Activated T-cell treated with anti-CD3 and anti-CD28 coated beads, Interleukin-2, amount 50 U/mL, for 4 hours (primary cell): Measurements from ENCODE around the gene CNDP1. TPM values are rescaled to one million over a fixed set of nuclear protein-coding genes. Genes with fewer than 3 reads are reported as not detected.

Experiments used
- ATAC-seq, 2 donors: fragments of 200-7000 bp; cut with Tn5 transposase; one replicate each; pipeline ENCODE4 v1.10.0; 2021
- DNase-seq: peaks from one replicate; pipeline ENCODE4 v3.0.0-alpha.2; 2020
- H3K27me3 Mint-ChIP-seq: one replicate; pipeline ENCODE4 v1.8.0; 2021; ENCODE audit warnings: low read depth, mixed read lengths
- H3K36me3 Mint-ChIP-seq: one replicate; pipeline ENCODE4 v1.8.0; 2022; ENCODE audit warnings: mixed read lengths; ENCODE audit not compliant: insufficient read depth
- H3K4me1 Mint-ChIP-seq: one replicate; pipeline ENCODE4 v1.8.0; 2021; ENCODE audit warnings: low read depth, mixed read lengths
- H3K4me3 Mint-ChIP-seq: one replicate; pipeline ENCODE4 v1.8.0; 2021; ENCODE audit warnings: mild to moderate bottlenecking, moderate library complexity, mixed read lengths
- H3K9me3 Mint-ChIP-seq: one replicate; pipeline ENCODE4 v1.8.0; 2021; ENCODE audit warnings: mixed read lengths
- total RNA-seq, 3 donors: library from RNA; stranded (reverse); gene quantifications; one replicate each; pipeline ENCODE4 v1.2.1, GENCODE V29; 2021

CNDP1 gene
- total RNA-seq, 3 donors from 2014 or later: 0.15 to 0.49 (median 0.40) TPM

DNA sequence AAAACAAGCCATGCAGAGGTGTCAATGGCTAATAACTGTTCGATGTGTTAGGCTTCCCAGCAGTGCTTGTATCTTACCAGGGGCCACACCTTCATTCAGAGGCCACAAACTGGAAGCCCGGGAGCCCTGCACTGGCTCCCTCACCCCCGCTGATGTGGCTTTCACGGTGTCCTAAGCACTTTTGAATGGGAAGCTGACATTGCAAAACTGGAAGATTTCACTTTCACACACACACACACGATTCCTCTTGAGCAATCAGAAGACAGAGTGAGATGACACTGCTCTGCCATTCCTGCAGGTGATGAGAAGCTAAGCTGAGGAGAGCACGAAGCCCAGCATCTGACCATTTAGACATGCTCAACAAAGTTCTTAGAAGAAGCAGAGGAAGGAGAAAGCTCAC is 54.7 kb downstream of the CNDP1 start:
- no peak for ATAC-seq

DNA sequence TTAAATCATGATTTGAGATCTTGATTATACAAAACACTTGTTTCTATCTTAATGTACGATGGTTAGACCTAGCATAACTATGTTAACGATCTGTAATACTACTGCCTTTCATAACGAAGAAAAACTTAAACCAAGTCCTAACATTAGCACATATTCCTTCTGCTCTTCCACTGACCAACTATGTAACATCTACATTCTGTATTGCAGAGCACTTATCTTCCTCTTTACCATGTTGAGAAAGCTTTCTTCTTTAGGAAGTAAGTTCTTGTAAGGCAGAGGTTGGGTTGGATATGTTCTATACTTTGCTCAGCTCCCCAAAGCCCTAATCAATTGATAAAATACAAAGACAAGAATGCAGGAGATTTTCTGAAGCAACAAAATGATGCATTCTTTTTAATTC is 55.5 kb downstream of the CNDP1 start:
- H3K9me3 Mint-ChIP-seq: no peaks in the 10 kb centered on the region
- H3K27me3 Mint-ChIP-seq: peaks cover 12% of the 10 kb centered on the region
- H3K4me3 Mint-ChIP-seq: no peak overlapping the region
- peaks cover 10% of the 10 kb centered on the region for H3K4me1 Mint-ChIP-seq
- ATAC-seq (no peak), DNase-seq (no peak)
- H3K36me3 Mint-ChIP-seq: peaks cover 17% of the 10 kb centered on the region

More for the DNA sequence above, 54.7 kb downstream of the CNDP1 start:
- no peaks in the 10 kb centered on the region for H3K9me3 Mint-ChIP-seq
- H3K27me3 Mint-ChIP-seq: peaks cover 16% of the 10 kb centered on the region
- H3K4me3 Mint-ChIP-seq: no peak overlapping the region
- no peak for DNase-seq
- peaks cover 12% of the 10 kb centered on the region for H3K36me3 Mint-ChIP-seq
- H3K4me1 Mint-ChIP-seq: peaks cover 7% of the 10 kb centered on the region

DNA sequence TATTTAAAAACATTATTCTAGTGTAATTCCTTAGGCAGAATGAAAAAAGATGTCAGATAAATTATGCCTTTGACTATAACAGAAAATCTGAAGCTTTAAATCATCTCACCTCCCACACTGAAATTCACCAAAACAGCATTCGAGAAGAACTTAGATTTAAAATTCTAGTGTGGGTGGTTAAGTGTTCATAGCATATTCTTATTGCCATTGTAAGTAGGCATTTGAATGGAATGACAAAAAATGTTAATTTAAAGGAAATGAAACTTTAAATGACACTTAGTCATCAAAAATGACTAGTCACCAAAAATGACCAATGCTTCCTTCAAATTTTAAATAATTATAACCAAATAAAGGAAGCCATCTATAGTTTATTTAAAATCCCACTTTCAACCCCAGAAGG is 56.4 kb downstream of the CNDP1 start:
- ATAC-seq: no peak
- no peaks in the 10 kb centered on the region for H3K9me3 Mint-ChIP-seq
- no peak overlapping the region for H3K4me3 Mint-ChIP-seq
- H3K4me1 Mint-ChIP-seq: peaks cover 18% of the 10 kb centered on the region
- H3K27me3 Mint-ChIP-seq: peaks cover 8% of the 10 kb centered on the region
- no peak for DNase-seq
- peaks cover 25% of the 10 kb centered on the region for H3K36me3 Mint-ChIP-seq

DNA sequence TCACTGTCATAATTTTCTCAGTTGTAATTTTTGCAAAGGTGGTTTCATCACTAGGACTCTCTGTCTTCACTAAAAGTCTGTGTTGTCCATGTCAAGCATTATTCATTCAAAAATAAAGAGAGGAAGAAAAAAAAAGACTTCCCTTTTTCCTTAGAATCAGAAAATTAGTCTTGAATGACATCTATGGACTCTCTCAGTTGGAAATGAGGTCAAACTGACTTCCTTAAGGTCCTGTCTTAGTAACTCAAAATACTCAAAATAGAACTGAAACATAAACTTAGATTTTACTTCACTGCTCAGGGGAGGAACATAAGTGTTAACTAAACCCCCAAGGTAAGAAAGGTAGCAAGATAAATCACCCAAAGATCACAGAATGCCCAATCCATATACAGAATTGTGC is 61.1 kb downstream of the CNDP1 start:
- Mint-ChIP-seq H3K9me3 (no peaks in the 10 kb centered on the region), H3K36me3 (peaks cover 31% of the 10 kb centered on the region), H3K4me1 (peaks cover 40% of the 10 kb centered on the region), H3K4me3 (peak overlapping the region; percentile 47), H3K27me3 (no peaks in the 10 kb centered on the region)
- DNase-seq: no peak
- ATAC-seq: no peak

DNA sequence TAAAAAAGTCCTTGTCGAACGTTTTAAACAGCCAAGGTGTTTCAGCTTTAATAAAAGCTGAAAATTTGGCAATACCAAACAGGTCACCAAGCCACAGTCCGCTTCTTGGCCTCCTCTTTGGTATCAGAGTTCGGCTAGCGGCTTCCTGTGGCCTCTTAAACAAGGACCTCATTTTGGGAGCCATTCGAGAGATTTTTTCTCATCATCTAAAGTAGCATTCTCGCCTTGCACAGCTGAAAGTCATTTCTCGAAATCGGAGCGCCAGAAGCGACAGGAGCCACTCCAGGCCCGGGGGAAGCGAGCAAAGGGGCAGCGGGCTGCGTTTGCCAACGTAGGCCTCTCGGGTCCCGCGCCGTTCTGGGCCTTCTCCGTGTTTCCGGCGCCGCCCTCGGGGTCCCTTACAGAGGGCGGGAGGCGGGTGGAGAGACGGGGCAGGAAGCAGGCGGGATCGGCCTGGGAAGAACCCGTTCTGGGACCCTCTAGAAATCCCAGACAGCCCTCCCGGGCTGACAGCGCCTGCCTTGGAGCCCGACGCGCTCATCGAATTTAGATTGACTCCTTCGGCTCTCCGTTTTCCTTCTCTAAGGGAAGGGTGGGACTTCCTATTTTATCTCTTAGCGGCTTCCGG is 62.8 kb downstream of the CNDP1 start:
- Mint-ChIP-seq H3K4me1 (peaks cover 50% of the 10 kb centered on the region), H3K4me3 (peak overlapping the region; percentile 96), H3K27me3 (no peaks in the 10 kb centered on the region)

DNA sequence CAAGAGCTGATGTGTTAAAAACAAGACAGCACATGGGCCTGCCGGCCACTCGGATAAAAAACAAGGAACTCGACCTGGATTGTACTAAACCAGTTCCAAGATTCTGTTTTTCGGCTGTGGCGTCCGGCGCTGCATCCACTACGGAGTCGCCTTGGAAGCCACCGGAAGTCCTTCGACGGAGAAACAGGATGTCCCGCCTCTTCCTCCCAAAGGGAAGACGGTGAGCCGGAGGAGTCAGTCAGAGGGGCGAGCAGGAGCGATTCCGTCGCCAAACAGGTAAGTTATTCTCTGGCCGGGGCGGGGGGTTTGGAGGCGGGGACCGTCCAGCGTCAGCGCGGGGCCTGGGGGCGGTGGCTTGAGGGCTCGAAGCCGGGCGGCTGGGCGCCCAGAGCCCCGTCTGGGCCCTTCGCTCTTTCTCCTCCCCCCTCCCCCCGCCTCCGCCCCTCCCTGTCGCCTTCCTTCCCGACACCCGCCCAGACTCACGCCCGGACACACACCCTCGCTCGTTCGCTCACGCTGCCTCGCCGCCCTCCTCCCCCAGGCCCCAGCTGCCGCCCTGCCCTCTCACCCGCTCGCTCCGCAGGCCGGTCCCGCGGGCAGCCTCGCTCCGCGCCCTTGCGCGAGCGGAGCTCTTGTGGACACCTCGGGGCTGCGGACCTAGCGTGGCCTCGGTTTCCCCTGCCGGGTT is 63.5 kb downstream of the CNDP1 start, which contains the start of gene ZNF407:
Gene ZNF407 (plus strand): TSS at position 209 of the 688 bp plus-strand sequence. CDS start 33,150 bp downstream, outside the sequence.
- peaks cover 53% of the 10 kb centered on the region for H3K4me1 Mint-ChIP-seq
- peaks cover 35% of the 10 kb centered on the region for H3K36me3 Mint-ChIP-seq
- H3K27me3 Mint-ChIP-seq: no peaks in the 10 kb centered on the region
- DNase-seq (peak; percentile 77), ATAC-seq (peak; percentile 85 to 87)
- H3K9me3 Mint-ChIP-seq: no peaks in the 10 kb centered on the region
- peak within 1 kb of the TSS; percentile 96 for H3K4me3 Mint-ChIP-seq

More for the DNA sequence above, 62.8 kb downstream of the CNDP1 start:
- ATAC-seq: peak; percentile 50 to 51
- H3K9me3 Mint-ChIP-seq: no peaks in the 10 kb centered on the region
- H3K36me3 Mint-ChIP-seq: peaks cover 36% of the 10 kb centered on the region
- DNase-seq: peak; percentile 61

DNA sequence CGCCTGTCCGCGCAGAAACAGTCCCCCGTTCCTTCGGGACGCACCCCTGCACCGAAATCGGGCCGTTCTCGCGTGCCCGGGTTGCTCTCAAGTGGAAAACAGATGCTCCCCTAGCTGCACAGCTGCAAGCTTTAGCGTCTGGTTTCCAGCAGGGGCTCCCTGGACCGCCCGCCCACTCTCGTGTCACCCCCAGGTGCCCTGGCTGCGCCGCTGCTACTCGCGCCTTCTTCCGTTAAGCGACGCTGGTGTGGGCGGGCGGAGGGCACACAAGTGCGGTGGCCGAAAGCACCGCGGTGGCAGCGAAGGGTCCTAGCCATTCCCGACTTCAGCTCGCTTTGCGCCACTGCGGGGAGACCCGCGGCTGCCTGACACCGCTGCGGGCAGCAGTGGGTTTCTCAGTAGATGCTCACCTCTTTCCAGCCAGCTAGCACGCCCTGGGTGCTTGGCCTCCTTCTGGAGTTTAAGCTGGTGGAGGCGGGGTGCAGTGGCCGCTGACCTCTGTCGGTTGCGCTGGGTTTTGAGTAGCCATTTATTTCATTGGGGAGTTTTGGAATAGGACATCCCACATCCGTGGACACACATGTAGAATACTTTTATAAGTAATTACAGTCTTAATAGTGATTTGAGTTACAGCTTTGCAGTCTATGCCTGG is 64.2 kb downstream of the CNDP1 start:
- ATAC-seq: peak; percentile 50 to 64
- Mint-ChIP-seq H3K4me1 (peaks cover 54% of the 10 kb centered on the region), H3K27me3 (no peaks in the 10 kb centered on the region), H3K4me3 (peak overlapping the region; percentile 96), H3K9me3 (no peaks in the 10 kb centered on the region), H3K36me3 (peaks cover 28% of the 10 kb centered on the region)
- DNase-seq: peak; percentile 48

DNA sequence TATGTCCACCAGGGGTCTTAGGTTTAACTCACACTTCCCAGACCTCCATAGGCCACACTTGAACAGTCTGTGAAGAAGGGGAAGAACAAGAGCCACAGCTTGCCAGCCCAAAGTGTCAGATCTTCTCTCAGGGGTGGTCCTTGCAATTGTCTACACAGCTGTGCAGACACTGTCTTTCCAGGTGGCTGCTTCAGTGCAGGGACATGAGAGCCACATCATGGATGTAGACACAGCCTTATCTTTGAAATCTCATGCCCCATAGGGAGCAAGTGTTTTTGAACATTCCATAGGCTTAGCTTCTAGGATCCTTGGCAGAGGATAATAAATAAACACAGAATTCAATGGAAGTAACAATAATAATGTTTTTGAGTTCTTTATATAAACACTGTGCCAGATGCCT is 70.1 kb downstream of the CNDP1 start:
- ATAC-seq (no peak), DNase-seq (no peak)
- Mint-ChIP-seq H3K4me1 (peaks cover 33% of the 10 kb centered on the region), H3K9me3 (no peaks in the 10 kb centered on the region), H3K4me3 (no peak overlapping the region), H3K36me3 (peaks cover 9% of the 10 kb centered on the region), H3K27me3 (no peaks in the 10 kb centered on the region)

DNA sequence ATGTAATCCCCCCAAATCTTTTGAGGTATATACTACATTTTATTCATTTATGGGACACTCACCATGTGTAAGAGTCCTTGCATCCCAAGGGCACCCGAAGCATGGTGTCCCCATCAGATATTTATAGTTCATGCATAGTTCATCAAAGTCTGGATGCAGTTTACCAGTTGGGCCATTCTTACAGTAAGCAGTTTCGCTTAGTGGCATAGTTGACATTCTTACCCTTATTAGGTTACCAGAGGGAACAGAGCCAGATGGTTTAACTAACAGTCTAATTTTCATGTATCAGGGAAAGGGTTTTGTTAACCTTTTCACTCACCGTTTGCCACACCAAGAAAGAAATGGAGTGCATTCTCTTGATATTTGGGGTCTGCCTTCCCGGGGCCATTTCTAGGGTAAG is 70.5 kb downstream of the CNDP1 start:
- H3K4me3 Mint-ChIP-seq: no peak overlapping the region
- H3K9me3 Mint-ChIP-seq: no peaks in the 10 kb centered on the region
- DNase-seq: no peak
- no peaks in the 10 kb centered on the region for H3K27me3 Mint-ChIP-seq
- peaks cover 9% of the 10 kb centered on the region for H3K36me3 Mint-ChIP-seq
- H3K4me1 Mint-ChIP-seq: peaks cover 31% of the 10 kb centered on the region
- ATAC-seq: no peak

DNA sequence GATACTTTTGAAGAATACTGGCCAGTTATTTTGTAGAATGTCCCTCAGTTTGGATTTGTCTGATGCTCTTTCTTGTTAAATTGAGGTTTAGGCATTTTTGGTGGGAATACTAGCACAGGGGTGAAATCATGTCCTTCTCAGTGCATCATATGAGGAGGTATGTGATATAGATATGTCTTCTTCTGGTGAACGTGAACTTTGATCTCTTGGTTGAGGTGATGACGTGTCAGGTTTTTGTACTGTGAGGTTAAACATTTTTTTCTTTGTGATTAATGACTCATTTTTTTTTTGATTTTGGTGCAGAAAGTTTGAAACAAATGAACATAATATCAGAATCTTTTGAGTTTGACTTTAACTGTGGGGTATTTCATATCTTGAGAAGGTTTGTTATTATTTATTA is 74.4 kb downstream of the CNDP1 start:
- H3K4me1 Mint-ChIP-seq: peaks cover 39% of the 10 kb centered on the region
- DNase-seq (no peak), ATAC-seq (no peak)
- peaks cover 2% of the 10 kb centered on the region for H3K36me3 Mint-ChIP-seq
- no peak overlapping the region for H3K4me3 Mint-ChIP-seq
- H3K27me3 Mint-ChIP-seq: no peaks in the 10 kb centered on the region
- no peaks in the 10 kb centered on the region for H3K9me3 Mint-ChIP-seq

DNA sequence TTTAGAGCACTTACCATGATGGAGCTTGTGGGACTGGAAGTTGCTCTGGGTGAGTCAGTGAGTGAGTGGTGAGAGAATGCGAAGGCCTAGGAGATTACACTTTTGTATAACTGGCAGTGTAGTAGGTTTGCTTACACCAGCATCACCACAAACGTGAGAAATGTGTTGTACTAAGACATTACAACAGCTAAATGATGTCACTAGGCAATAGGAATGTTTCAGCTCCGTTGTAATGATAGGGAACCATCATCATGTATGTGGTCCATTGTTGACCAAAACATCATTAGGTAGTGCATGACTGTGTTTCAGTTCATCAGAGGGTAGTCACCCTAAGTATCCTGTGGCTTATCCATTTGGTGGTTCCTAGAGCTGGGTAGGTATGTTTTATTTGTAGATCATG is 75.2 kb downstream of the CNDP1 start:
- H3K9me3 Mint-ChIP-seq: no peaks in the 10 kb centered on the region
- no peaks in the 10 kb centered on the region for H3K27me3 Mint-ChIP-seq
- ATAC-seq (peak; percentile 34 to 43), DNase-seq (no peak)
- peaks cover 2% of the 10 kb centered on the region for H3K36me3 Mint-ChIP-seq
- H3K4me1 Mint-ChIP-seq: peaks cover 40% of the 10 kb centered on the region
- no peak overlapping the region for H3K4me3 Mint-ChIP-seq

DNA sequence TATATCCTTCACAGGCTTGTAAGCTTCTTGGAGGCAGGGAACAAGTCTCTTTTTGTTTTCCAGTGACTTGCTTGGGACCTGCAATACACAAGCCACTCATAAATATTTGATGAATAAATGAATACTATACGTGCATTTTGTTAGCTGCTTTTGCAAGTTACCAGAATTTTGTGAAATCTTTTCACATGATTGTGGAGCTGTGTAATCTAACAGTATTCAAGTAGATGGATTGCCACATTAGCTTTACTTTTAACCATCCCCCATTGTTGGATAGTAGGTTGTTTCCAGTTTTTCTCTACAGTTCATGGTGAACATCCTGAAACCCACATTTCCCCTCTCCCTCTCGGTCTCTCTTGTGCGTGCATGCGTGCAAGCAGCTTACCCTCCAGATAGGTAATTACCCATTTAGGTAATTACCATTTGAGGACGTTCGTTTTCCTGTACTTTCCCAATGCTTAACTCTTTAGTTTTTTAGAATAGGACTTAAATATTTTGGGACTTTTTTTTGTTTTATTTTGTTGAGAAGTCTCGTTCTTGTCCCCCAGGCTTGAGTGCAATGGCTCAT is 75.8 kb downstream of the CNDP1 start:
- H3K4me1 Mint-ChIP-seq: peaks cover 40% of the 10 kb centered on the region
- no peak overlapping the region for H3K4me3 Mint-ChIP-seq
- DNase-seq (no peak), ATAC-seq (no peak)
- H3K36me3 Mint-ChIP-seq: peaks cover 4% of the 10 kb centered on the region
- H3K9me3 Mint-ChIP-seq: no peaks in the 10 kb centered on the region
- no peaks in the 10 kb centered on the region for H3K27me3 Mint-ChIP-seq

DNA sequence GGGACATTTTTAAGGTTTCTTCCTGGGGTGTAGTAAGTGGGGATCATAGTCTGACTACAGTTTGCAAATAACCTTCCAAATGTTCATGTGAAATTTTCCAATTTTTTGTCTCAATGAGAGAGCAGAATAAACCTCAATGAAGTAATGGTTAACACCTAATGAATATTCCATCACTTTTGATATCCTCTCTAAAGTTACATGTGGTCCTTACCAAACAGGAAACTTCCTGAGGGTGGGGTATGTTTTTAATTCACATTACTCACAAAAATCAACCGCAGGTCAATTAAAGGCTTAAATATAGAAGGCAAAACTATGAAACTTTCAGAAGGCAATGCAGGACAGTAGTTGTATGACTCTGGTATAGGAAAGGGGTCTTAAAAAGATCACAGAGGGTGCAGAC is 76.6 kb downstream of the CNDP1 start:
- ATAC-seq (no peak), DNase-seq (no peak)
- Mint-ChIP-seq H3K9me3 (no peaks in the 10 kb centered on the region), H3K27me3 (no peaks in the 10 kb centered on the region), H3K36me3 (peaks cover 4% of the 10 kb centered on the region), H3K4me3 (no peak overlapping the region), H3K4me1 (peaks cover 40% of the 10 kb centered on the region)

DNA sequence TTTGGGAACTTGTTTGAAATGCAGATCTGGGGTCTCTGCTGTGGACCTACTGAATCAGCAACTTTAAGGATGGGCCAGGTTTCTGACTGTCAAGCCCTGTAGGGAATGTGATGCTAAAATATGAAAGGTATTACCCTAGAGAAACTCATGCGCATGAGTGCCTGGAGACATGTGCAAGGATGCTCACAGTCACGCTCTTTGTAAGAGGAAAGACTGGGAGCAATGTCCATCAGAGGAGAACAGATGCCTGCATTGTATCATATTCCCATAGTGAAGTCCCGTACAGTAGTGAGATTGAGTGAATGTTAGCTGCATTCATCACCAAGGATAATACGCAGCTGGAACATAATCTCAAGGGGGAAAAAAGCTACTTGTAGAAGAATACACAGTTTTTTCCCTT is 77.5 kb downstream of the CNDP1 start:
- Mint-ChIP-seq H3K36me3 (peaks cover 4% of the 10 kb centered on the region), H3K4me3 (no peak overlapping the region), H3K9me3 (no peaks in the 10 kb centered on the region), H3K4me1 (peaks cover 40% of the 10 kb centered on the region), H3K27me3 (no peaks in the 10 kb centered on the region)
- DNase-seq (no peak), ATAC-seq (no peak)
